B cell (primary cell): Measurements from ENCODE around the gene ZSCAN10. TPM values are rescaled to one million over a fixed set of nuclear protein-coding genes. Genes with fewer than 3 reads are reported as not detected.
A peak's percentile ranks its signal among the peaks of the same experiment; 100 is the strongest.

Experiments used
- ATAC-seq: fragments of 200-7000 bp; cut with Tn5 transposase; one replicate; pipeline ENCODE4 v1.10.0; 2021; ENCODE audit warnings: low read depth, mild to moderate bottlenecking, moderate number of reproducible peaks, moderate library complexity
- CTCF ChIA-PET: fragments of 350-600 bp; sonication (Branson Sonifier 250); formaldehyde crosslinking; loops from one replicate; lab custom pipeline; 2021; ENCODE audit warnings: antibody characterized with exemption, inconsistent platforms; lab: Charles Lee
- POLR2A ChIA-PET: fragments of 350-600 bp; sonication (Branson Sonifier 250); formaldehyde crosslinking; loops from one replicate; lab custom pipeline; 2021; ENCODE audit warnings: antibody characterized with exemption; lab: Charles Lee
- DNase-seq: peaks from one replicate; pipeline ENCODE4 v3.0.0; 2013
- H2AFZ ChIP-seq: 2 replicates; pipeline ENCODE4 v1.6.1; 2012; ENCODE audit warnings: mild to moderate bottlenecking, low read depth, low read length; ENCODE audit not compliant: insufficient read depth, poor library complexity, severe bottlenecking
- H3K27ac ChIP-seq, 2 donors: 1 replicate in 1 of 2; 2 replicates in 1 of 2; pipeline ENCODE4 v1.5.1; 2012 to 2013; ENCODE audit warnings: low read length in 2 of 2, mild to moderate bottlenecking in 2 of 2, moderate library complexity in 1 of 2
- H3K27me3 ChIP-seq, 4 experiments: fragments of 200-600 bp in 1 of 4; sonication (generic) in 1 of 4; replicated peaks in 1 of 4; 1 replicate in 2 of 4; 2 replicates in 2 of 4; pipeline versions ENCODE4 v1.6.1 to v1.7.0; 2013 to 2016; ENCODE audit warnings: low read length in 3 of 4, mild to moderate bottlenecking in 2 of 4, mixed read lengths in 1 of 4, moderate library complexity in 1 of 4; ENCODE audit not compliant: insufficient read depth in 4 of 4, control insufficient read depth in 3 of 4; ENCODE audit errors: control extremely low read depth in 1 of 4
- H3K36me3 ChIP-seq, 2 experiments: replicated peaks in 1 of 2; 1 replicate in 1 of 2; 2 replicates in 1 of 2; pipeline versions ENCODE4 v1.6.1 to v1.7.1; 2013; ENCODE audit warnings: low read length in 1 of 2; ENCODE audit not compliant: insufficient read depth in 2 of 2, control insufficient read depth in 1 of 2; ENCODE audit errors: control extremely low read depth in 1 of 2, extremely low read depth in 1 of 2
- H3K4me1 ChIP-seq, 2 donors: fragments of 200-600 bp in 1 of 2; sonication (generic) in 1 of 2; 1 replicate in 1 of 2; 2 replicates in 1 of 2; pipeline versions ENCODE4 v1.5.1 to v1.6.1; 2013 to 2017; ENCODE audit warnings: low read length in 2 of 2; ENCODE audit not compliant: control insufficient read depth in 2 of 2, insufficient read depth in 2 of 2
- H3K4me2 ChIP-seq: replicated peaks from 2 replicates; pipeline ENCODE3; 2012; ENCODE audit warnings: mild to moderate bottlenecking, low read depth, low read length; ENCODE audit not compliant: poor library complexity, severe bottlenecking
- H3K4me3 ChIP-seq, 5 experiments: fragments of 200-600 bp in 1 of 5; sonication (generic) in 1 of 5; 1 replicate in 3 of 5; 2 replicates in 2 of 5; pipeline versions ENCODE4 v1.5.1 to v1.7.0; 2011 to 2016; ENCODE audit warnings: low read length in 4 of 5, mild to moderate bottlenecking in 4 of 5, low read depth in 2 of 5, control low read depth in 1 of 5, moderate library complexity in 1 of 5; ENCODE audit not compliant: insufficient read depth in 1 of 5; ENCODE audit errors: control extremely low read depth in 1 of 5, extremely low read depth in 1 of 5
- H3K79me2 ChIP-seq: fragments of 200-600 bp; sonication (generic); one replicate; pipeline ENCODE4 v1.6.0; 2016; ENCODE audit warnings: low read length; ENCODE audit not compliant: control insufficient read depth, insufficient read depth
- H3K9ac ChIP-seq: fragments of 200-600 bp; sonication (generic); 2 replicates; pipeline ENCODE4 v1.6.1; 2017; ENCODE audit warnings: mild to moderate bottlenecking, low read length, moderate library complexity
- H3K9me3 ChIP-seq, 3 donors: one replicate each; pipeline versions ENCODE4 v1.6.1 to v1.7.1; 2013; ENCODE audit warnings: low read length in 2 of 3; ENCODE audit not compliant: control insufficient read depth in 2 of 3, insufficient read depth in 1 of 3; ENCODE audit errors: control extremely low read depth in 1 of 3
- H4K20me1 ChIP-seq: 2 replicates; pipeline ENCODE4 v1.6.0; 2012; ENCODE audit warnings: mild to moderate bottlenecking, low read length; ENCODE audit not compliant: insufficient read depth, control insufficient read depth, poor library complexity, severe bottlenecking
- H3K27ac Mint-ChIP-seq: one replicate; pipeline ENCODE4 v1.8.0; 2021; ENCODE audit warnings: mixed read lengths
- H3K27me3 Mint-ChIP-seq: one replicate; pipeline ENCODE4 v1.8.0; 2021; ENCODE audit warnings: mixed read lengths
- H3K4me1 Mint-ChIP-seq: one replicate; pipeline ENCODE4 v1.8.0; 2021; ENCODE audit warnings: mixed read lengths
- H3K4me3 Mint-ChIP-seq: one replicate; pipeline ENCODE4 v1.8.0; 2021; ENCODE audit warnings: mixed read lengths
- H3K9me3 Mint-ChIP-seq: one replicate; pipeline ENCODE4 v1.8.0; 2022; ENCODE audit warnings: mixed read lengths; ENCODE audit not compliant: insufficient read depth
- EZH2 ChIP-seq: IDR thresholded peaks from 2 replicates; pipeline ENCODE4 v1.6.1; 2012; ENCODE audit warnings: borderline replicate concordance, low read depth, mild to moderate bottlenecking, moderate library complexity, low read length; ENCODE audit not compliant: insufficient read depth, poor library complexity, severe bottlenecking
- WGBS: methylation state at CpG from one replicate; pipeline ENCODE4 v1.1.5; 2013; ENCODE audit warnings: missing lambda C conversion rate; ENCODE audit not compliant: insufficient coverage; 5-methylcytosine and 5-hydroxymethylcytosine counted together
- intact Hi-C: fragments of 100-400 bp; cut with micrococcal nuclease; formaldehyde crosslinking; loops from one replicate; pipeline ENCODE4 v1.10.0; 2022
- polyA plus RNA-seq: library from polyadenylated mRNA; depleted of rRNA; stranded (reverse); fragments of >200 nt; gene quantifications from 2 replicates; pipeline ENCODE4 v1.2.3, GENCODE V29; 2012
- total RNA-seq, 2 donors: library from RNA; stranded (reverse); fragments of 120-200 nt in 1 of 2; gene quantifications; 1 replicate in 1 of 2; 2 replicates in 1 of 2; pipeline versions ENCODE4 v1.2.3 to v1.2.4, GENCODE V29; 2013 to 2022
- TF ChIP-seq, protein P1 (sequence below): fragments of 200-600 bp; IDR thresholded peaks from one replicate; pipeline ENCODE4 v1.8.0; 2022; ENCODE audit warnings: antibody characterized with exemption, mild to moderate bottlenecking

ZSCAN10 gene
- total and polyA plus RNA-seq, 2 donors (not counting 1 experiment from before 2014, with no cell fraction given): not detected

DNA sequence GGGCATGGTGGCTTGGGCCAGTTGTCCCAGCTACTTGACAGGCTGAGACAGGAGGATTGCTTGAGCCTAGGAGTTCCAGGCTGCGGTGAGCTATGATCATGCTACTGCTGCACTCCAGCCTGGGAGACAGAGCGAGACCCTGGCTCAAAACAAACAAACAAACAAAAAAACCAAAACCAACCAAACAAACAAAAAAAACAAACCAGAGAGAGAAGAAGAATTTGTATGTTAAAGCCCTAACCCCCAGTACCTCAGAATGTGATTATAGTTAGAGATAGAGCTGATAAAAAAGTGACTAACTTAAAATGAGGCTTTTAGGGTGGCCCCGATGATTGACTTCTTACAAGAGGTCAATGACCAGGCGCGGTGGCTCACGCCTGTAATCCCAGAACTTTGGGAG lies 54.4 kb downstream of the ZSCAN10 start:
- H3K9ac ChIP-seq: no peak overlapping the region
- no peak overlapping the region for H3K4me3 ChIP-seq
- peaks cover 0 to 73% (median 32%) of the 10 kb centered on the region in 4 experiments for H3K27me3 ChIP-seq
- no peak overlapping the region for H2AFZ ChIP-seq
- ChIA-PET CTCF (interaction anchor here (5.3 kb wide), 1 partner anchor 12 kb away, joined by 35 read pairs; no protein-coding TSS in a partner anchor), POLR2A (interaction anchor here (0.6 kb wide), 1 partner anchor 247 kb away, joined by 4 read pairs; no protein-coding TSS in a partner anchor)
- H3K4me3 Mint-ChIP-seq: peak overlapping the region; percentile 50
- intact Hi-C loops: loop anchor here (5.0 kb wide), 1 partner anchor 128 kb away; no protein-coding TSS in a partner anchor
- H3K4me1 Mint-ChIP-seq: peaks cover 11% of the 10 kb centered on the region
- TF ChIP-seq, protein P1, sequence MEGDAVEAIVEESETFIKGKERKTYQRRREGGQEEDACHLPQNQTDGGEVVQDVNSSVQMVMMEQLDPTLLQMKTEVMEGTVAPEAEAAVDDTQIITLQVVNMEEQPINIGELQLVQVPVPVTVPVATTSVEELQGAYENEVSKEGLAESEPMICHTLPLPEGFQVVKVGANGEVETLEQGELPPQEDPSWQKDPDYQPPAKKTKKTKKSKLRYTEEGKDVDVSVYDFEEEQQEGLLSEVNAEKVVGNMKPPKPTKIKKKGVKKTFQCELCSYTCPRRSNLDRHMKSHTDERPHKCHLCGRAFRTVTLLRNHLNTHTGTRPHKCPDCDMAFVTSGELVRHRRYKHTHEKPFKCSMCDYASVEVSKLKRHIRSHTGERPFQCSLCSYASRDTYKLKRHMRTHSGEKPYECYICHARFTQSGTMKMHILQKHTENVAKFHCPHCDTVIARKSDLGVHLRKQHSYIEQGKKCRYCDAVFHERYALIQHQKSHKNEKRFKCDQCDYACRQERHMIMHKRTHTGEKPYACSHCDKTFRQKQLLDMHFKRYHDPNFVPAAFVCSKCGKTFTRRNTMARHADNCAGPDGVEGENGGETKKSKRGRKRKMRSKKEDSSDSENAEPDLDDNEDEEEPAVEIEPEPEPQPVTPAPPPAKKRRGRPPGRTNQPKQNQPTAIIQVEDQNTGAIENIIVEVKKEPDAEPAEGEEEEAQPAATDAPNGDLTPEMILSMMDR: no peak
- TF ChIP-seq EZH2: no peak
- peaks cover 21% of the 10 kb centered on the region in 2 donors for H3K4me1 ChIP-seq
- no peak overlapping the region for H3K27ac Mint-ChIP-seq
- H3K27me3 Mint-ChIP-seq: peaks cover 34% of the 10 kb centered on the region
- peaks cover 0 to 23% (median 0%) of the 10 kb centered on the region in 3 donors for H3K9me3 ChIP-seq
- H3K36me3 ChIP-seq: no peaks in the 10 kb centered on the region
- H3K4me2 ChIP-seq: no peak overlapping the region
- WGBS: 87% methylated on average over 4 of the region's 6 CpGs
- H3K79me2 ChIP-seq: no peaks in the 10 kb centered on the region
- H3K27ac ChIP-seq: no peak overlapping the region
- no peaks in the 10 kb centered on the region for H3K9me3 Mint-ChIP-seq
- no peak for DNase-seq
- H4K20me1 ChIP-seq: no peaks in the 10 kb centered on the region
- ATAC-seq: no peak

DNA sequence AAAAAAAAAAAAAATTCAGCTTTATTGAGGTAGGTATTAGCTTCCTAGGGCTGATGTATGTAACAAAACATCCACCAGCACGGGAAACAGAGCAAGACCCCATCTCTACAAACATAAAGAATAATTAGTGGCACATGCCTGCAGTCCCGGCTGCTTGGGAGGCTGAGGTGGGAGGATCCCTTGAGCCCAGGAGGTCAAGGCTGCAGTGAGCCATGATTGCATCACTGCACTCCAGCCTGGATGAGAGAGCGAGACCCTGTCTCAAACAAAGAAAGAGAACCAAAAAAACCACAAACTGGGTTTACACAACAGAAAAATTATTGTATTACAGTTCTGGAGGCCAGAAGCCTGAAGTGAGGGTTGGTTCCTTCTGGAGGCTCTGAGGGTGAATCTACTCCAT lies 56.7 kb downstream of the ZSCAN10 start:
- Mint-ChIP-seq H3K27me3 (peaks cover 35% of the 10 kb centered on the region), H3K27ac (no peak overlapping the region), H3K4me3 (no peak overlapping the region), H3K9me3 (no peaks in the 10 kb centered on the region), H3K4me1 (peaks cover 11% of the 10 kb centered on the region)
- no peak overlapping the region for H2AFZ ChIP-seq
- H3K27ac ChIP-seq: no peak overlapping the region
- peaks cover 21 to 29% of the 10 kb centered on the region in 2 donors for H3K4me1 ChIP-seq
- WGBS: 100% methylated on average over 1 of the region's 3 CpGs
- H3K9me3 ChIP-seq: peaks cover 0 to 26% (median 0%) of the 10 kb centered on the region in 3 donors
- ChIA-PET POLR2A (interaction anchor here (0.6 kb wide), 1 partner anchor 66 kb away, joined by 4 read pairs; no protein-coding TSS in a partner anchor), CTCF (interaction anchor here (2.9 to 5.3 kb wide), 2 partner anchors 9 to 14 kb away, joined by 14 to 35 read pairs; no protein-coding TSS in a partner anchor)
- intact Hi-C loops: no loop called here
- H3K36me3 ChIP-seq: no peaks in the 10 kb centered on the region
- ATAC-seq: no peak
- H3K27me3 ChIP-seq: peaks cover 0 to 74% (median 40%) of the 10 kb centered on the region in 4 experiments
- H3K9ac ChIP-seq: no peak overlapping the region
- H3K79me2 ChIP-seq: no peaks in the 10 kb centered on the region
- TF ChIP-seq EZH2: no peak
- TF ChIP-seq, protein P1: no peak
- H3K4me2 ChIP-seq: no peak overlapping the region
- H4K20me1 ChIP-seq: no peaks in the 10 kb centered on the region
- DNase-seq: no peak
- no peak overlapping the region for H3K4me3 ChIP-seq
